GM19035 (cell line): Measurements from ENCODE around the gene ANK3.
"Not testable (repeated sequence)": the region's sequence is repeated elsewhere in the genome, so short reads cannot be mapped to it uniquely, and the experiment has no call there.

Source experiments
- ATAC-seq: cut with Tn5 transposase; IDR thresholded peaks from one replicate; pipeline ENCODE4 v1.9.1; 2021; ENCODE audit not compliant: unreplicated experiment

ANK3 gene

GRCh38 chr10:60311821-60312220 lies 77.9 kb downstream of the ANK3 start:
- ATAC-seq, result no peak

- no peak for ATAC-seq
Measured at GRCh38 chr10:60310740-60311139, 78.9 kb downstream of the ANK3 start.

DNA sequence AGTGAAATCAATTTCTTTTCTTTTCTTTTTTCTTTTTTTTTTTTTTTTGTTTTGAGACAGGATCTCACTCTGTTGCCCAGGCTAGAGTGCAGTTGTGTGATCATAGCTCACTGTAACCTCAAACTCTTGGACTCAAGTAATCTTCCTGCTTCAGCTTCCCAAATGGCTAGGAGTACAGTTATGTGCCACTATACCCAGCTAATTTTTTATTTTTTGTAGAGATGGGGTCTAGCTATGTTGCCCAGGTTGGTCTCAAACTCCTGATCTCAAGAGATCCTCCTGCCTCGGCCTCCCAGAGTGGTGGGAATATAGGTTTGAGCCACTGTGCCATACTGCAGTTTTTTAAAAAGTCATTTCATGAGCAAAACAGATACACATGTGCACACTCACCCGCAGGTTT lies 79.8 kb downstream of the ANK3 start:
- ATAC-seq, result no peak

GRCh38 chr10:60309371-60309770 lies 80.3 kb downstream of the ANK3 start:
- ATAC-seq, result no peak

DNA sequence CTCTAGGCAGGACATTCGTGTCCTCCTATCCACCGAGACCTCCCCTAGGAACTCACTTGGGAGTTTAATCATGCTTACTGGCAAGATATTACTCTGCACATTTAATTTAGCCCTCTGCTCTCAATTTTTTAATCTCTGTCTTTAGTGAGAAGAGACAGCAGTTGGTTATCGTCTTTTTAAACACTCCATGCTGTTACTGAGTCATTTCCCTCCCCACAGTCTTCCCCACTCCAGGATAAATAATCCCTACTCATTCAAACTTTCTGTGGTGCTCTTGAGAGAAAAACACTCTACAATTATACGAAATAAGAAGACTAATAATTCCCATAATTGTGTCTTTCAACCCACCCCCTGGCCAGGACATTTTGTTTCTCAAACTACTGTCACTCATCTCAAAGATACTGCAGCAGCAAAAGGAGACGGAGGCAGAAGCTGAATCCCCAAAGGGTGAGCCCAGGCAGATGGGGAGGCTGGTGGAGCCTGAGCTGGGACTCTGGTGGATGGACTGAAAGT lies 84.2 kb downstream of the ANK3 start:
- ATAC-seq, result no peak

DNA sequence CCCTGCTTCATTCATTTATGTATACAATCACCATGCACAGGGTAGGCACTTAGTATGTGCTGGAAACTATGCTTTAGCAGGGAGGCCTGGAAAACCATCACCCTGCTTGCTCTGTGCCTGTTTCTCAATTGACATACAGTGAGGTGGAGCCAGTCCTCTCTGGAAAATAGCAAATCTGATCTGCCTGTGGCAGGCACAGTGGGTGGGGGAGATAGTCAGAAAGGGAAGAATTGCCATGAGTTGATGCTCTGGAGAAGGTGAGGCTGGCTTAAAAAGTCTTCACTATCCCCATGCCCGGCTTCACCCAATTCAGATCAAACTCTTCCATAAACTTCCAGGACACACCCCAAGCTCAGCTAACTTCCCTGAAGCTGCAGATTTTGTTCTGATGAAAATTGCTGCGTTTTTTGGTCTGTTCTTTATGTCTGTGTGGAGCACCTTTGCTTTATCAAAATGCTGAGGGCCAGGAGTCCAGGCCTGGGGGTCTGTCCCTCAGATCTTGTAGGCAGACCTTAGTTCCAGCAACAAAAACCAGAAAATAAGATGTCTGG lies 84.8 kb downstream of the ANK3 start:
- no peak for ATAC-seq

DNA sequence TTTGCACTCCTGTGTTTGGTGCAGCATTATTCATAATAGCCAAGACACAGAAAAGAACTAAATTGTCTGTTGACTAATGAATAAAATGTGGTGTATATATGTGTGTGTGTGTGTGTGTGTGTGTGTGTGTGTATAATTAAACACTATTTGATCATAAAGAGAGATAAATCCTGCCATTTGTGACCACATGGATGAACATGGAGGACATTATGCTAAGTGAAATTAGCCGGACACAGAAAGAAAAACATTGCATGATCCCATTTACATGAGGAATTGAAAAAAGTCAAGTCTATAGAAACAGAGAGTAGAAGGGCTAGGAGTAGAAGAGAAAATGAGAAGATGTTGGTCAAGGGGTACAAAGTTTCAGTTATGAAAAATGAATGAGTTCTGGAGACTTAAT lies 85.9 kb downstream of the ANK3 start:
- ATAC-seq, result no peak

- ATAC-seq, result no peak
Measured at GRCh38 chr10:60299961-60300883, 89.5 kb downstream of the ANK3 start.

- ATAC-seq, result no peak
Measured at GRCh38 chr10:60299390-60299778, 90.3 kb downstream of the ANK3 start.

DNA sequence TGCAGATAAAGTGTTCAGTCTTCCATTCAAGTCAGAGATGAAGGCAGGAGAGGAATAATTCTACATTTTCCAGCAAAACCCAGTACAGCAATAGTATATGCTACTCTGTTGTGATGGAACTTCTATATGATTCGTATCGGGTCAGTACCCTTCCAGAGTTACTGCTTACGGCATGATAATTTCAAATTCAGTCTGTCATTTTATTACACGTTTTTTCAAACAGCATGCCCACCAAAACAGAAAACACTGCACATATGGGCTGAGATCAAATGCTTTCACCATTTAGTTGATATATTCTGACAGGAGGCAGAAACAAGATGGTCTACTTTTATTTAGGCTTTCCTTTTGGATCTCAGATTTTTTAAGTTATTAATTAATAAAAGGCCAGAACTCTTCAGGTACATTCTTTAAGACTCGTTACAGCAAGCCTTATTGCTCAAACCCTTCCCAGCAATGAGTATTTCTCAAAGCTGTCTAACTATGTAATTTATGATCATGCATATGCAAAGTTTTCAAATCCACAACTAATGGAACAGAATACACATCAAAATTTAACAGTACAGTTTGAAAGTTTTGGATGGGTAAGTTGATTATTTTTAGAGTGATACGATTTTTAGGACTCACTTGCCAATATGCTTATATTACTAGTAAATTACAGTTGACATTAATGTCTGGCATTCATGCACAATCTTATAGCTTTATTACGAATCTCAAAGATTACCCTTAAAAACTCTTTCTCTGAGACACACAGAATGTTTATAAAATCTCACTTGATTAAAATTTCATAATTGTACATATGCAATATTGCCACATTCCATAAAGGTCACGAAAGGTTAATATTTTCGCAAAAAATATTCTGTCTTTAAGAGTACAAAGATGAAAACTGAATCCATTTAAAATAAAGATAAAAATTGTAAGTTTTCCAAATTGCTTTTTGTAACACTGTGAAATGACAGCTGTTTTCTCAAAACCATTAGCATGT lies 91.0 kb downstream of the ANK3 start:
- no peak for ATAC-seq

DNA sequence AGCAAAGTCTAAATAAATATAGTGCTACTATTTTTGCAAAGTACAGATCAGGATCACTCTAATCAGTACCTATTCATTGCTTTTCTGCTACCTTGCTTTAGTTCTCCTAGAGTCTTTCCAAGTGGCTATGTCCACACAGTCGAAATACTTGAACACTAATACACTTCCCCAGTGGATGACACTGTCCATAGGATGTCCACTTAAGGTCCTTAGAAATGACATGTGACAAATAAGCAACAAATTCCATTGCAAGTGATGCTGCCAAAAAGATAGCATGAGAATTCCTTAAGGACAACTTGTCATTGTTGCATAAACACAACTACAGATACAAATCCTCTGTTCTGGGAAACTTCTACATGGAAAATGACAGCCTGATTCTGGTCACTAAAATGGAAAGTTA lies 93.6 kb downstream of the ANK3 start:
- ATAC-seq, result no peak

DNA sequence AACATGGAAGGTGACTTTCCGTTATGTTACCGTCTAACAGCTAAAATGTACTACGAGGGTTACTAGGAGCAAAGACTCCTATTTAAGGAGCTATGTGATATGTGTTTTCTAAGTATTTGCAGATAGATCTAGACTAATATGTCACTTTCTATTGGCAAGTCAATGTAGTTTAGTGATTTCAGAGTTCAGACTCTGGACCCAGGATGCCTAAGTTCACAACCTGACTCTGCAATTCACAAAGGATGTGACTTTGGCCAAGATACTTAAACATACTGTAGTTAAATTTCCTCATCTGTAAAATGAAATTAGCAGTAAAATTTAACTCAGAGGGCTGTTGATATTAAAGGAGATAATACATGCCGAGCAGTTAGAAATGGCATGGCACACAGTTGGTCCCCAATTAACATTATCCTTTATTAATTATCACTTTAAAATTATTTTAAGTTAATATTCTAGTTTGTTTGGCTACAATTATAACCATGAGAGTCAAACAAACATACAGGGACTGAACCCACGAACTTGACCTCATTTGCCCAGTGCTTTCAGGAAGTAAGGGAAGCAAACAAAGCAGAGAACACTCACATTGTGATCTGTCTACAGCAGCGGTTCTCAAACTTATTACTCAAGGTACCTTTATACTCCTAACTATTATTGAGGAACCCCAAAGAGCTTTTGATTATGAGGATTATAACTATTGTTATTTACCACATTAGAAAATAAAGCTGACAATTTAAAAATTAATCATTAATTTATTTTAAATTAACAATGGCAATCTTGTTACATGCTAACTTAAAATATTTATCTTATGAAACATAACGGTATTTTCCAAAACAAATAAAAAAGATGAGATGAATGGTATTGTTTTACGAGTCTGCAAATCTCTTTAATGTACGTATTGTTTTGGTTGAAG lies 94.4 kb downstream of the ANK3 start:
- no peak for ATAC-seq

- ATAC-seq, result no peak
Measured at GRCh38 chr10:60293581-60294175, 96.0 kb downstream of the ANK3 start.

DNA sequence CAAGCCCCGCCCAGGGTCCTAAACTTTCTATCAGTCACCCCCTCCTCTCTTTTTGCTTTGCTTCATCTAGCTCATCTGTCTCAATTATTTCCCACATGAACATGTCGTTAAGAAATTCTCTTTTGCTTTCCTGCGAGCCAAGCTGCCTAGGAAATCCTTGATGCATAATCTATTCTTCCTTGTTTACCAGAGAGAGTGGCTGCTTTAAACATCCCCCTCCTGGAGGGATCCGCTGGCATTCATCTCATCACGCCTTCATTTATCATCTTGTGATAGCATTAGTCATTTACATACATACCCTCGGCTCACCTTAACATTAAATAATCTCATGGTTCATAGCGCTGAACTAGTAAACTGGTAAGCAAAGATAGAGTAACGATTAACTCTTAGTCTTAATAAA lies 96.7 kb downstream of the ANK3 start:
- ATAC-seq, result no peak

GRCh38 chr10:60292536-60292935 lies 97.1 kb downstream of the ANK3 start:
- not testable (repeated sequence) for ATAC-seq

DNA sequence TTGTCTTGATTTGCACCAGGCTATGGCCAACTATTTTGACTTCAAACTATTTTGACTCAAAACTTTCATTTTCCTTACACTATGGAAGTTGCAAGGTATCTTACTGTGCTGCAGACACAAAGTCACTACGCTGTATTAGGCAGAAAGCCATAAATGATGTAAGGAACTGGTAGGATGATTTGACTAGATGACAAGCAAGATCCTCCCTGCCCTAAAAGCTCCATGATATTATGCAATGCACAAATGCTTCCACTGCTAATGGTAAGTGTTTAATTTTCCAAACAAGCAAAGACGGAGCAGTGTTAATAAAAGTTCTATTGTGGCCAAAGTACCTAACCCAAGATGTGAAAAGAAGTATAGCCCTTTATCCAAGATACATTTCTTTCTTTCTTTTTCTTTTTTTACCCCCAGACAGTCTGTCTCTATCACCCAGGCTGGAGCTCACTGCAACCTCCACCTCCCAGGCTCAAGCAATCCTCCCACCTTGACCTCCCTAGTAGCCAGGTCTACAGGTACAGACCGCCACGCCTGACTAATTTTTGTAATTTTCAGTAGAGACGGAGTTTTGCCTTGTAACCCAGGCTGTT lies 98.2 kb downstream of the ANK3 start:
- ATAC-seq, result no peak

DNA sequence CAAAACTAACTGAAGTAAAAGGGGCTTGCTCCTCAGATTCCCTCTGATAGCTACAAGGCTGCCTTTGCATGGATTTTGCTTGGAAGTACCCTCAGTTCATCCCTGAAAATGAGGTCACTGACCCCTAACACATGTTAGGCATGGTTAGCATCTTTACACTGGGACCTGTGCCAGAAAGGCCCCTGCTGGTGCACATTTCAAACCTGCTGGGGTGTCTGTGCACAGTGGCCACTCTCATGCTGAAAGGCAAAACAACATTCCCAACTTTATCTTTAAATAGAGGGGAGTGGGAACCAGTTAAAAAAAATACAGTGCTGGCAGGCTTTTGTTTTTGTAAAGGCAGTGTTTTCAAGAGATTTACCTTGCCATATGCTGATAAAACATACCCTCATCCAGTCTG lies 99.1 kb downstream of the ANK3 start:
- ATAC-seq, result no peak

DNA sequence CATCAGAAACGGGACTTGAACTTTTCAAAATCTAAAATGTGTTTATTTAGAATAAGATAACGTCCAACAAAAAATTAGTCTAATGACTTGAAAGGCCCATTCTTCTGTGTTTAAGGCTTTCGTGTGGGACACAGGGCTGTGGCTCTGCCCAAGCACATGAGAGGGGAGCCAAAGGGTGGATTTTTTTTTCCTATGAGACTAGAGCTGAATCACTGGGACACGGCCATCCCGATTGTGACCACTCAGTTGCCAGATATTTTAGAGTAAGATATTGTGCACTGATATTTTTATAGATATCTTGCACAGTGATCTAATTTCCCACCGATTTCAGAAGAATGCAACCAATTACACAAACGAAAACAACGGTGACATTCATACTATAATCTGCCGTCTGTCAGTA lies 99.9 kb downstream of the ANK3 start:
- ATAC-seq, result no peak

DNA sequence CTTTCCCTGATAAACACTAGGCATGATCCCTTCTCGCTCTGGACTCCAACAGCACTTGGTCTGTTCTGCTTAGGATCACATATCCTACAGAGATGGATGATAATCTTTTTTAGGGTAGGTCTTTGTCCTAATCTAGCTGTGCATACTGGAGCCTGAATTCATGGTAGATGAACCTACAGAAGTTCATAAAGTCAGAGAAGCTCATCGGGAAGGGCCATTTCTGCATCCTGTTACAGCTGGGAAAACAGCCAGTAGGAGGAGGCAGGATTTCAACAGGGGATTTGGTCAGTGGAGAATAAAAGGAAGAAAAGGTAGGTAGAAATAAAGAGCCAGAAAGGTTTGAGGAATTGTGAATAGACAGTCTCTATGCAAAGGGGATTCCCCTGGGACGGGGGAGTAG lies 101.4 kb downstream of the ANK3 start:
- ATAC-seq, result no peak
